ENCODE data around the gene GNAO1.

The GNAO1 gene

GRCh38 chr16:56344518-56345405 is 153.5 kb downstream of the GNAO1 start:
- in situ Hi-C loops (cut with HindIII; ENCODE audit: low sequenced_read_pairs) = loop anchor here (5.0 kb wide), 1 partner anchor 33 kb away; no protein-coding TSS in a partner anchor

- in situ Hi-C loops (cut with HindIII; ENCODE audit: low sequenced_read_pairs) = no loop called here
Measured at GRCh38 chr16:56345406-56346050, 154.2 kb downstream of the GNAO1 start.

GRCh38 chr16:56346131-56346890 is 155.0 kb downstream of the GNAO1 start:
- in situ Hi-C loops (cut with HindIII; ENCODE audit: low sequenced_read_pairs) = no loop called here

- in situ Hi-C loops (cut with HindIII; ENCODE audit: low sequenced_read_pairs) = no loop called here
Measured at GRCh38 chr16:56347166-56347565, 155.9 kb downstream of the GNAO1 start.

- in situ Hi-C loops (cut with HindIII; ENCODE audit: low sequenced_read_pairs) = no loop called here
Measured at GRCh38 chr16:56347670-56348069, 156.4 kb downstream of the GNAO1 start.

- in situ Hi-C loops (cut with HindIII; ENCODE audit: low sequenced_read_pairs) = no loop called here
Measured at GRCh38 chr16:56348168-56349085, 157.1 kb downstream of the GNAO1 start.

- in situ Hi-C loops (cut with HindIII; ENCODE audit: low sequenced_read_pairs) = no loop called here
Measured at GRCh38 chr16:56349086-56349415, 157.8 kb downstream of the GNAO1 start.

GRCh38 chr16:56349711-56350161 is 158.4 kb downstream of the GNAO1 start:
- in situ Hi-C loops (cut with HindIII; ENCODE audit: low sequenced_read_pairs) = no loop called here

- in situ Hi-C loops (cut with HindIII; ENCODE audit: low sequenced_read_pairs) = no loop called here
Measured at GRCh38 chr16:56350491-56351405, 159.5 kb downstream of the GNAO1 start.

GRCh38 chr16:56351481-56351880 is 160.2 kb downstream of the GNAO1 start:
- in situ Hi-C loops (cut with HindIII; ENCODE audit: low sequenced_read_pairs) = no loop called here

GRCh38 chr16:56352351-56353053 is 161.2 kb downstream of the GNAO1 start:
- in situ Hi-C loops (cut with HindIII; ENCODE audit: low sequenced_read_pairs) = no loop called here

- in situ Hi-C loops (cut with HindIII; ENCODE audit: low sequenced_read_pairs) = no loop called here
Measured at GRCh38 chr16:56353054-56353921, 162.0 kb downstream of the GNAO1 start.

- in situ Hi-C loops (cut with HindIII; ENCODE audit: low sequenced_read_pairs) = no loop called here
Measured at GRCh38 chr16:56354016-56354415, 162.7 kb downstream of the GNAO1 start.

- in situ Hi-C loops (cut with HindIII; ENCODE audit: low sequenced_read_pairs) = no loop called here
Measured at GRCh38 chr16:56354746-56355145, 163.5 kb downstream of the GNAO1 start.

- in situ Hi-C loops (cut with HindIII; ENCODE audit: low sequenced_read_pairs) = no loop called here
Measured at GRCh38 chr16:56355221-56355620, 163.9 kb downstream of the GNAO1 start.

- in situ Hi-C loops (cut with HindIII; ENCODE audit: low sequenced_read_pairs) = no loop called here
Measured at GRCh38 chr16:56355786-56356275, 164.5 kb downstream of the GNAO1 start.

All from endothelial cell of hepatic sinusoid (primary cell).